ENCODE measurements around the gene SLC7A14. TPM values are rescaled to one million over a fixed set of nuclear protein-coding genes. Genes with fewer than 3 reads are reported as not detected.

The SLC7A14 gene
- total RNA-seq, 1 donor, result 6.1 TPM

- no peak overlapping the region for H3K4me3 ChIP-seq (ENCODE audit: low read depth, low read length)
- no peak for DNase-seq (ENCODE audit: low read depth)
- TF ChIP-seq CTCF (IDR thresholded peaks at IDR 0.05; ENCODE audit: insufficient read depth, low read length), result no peak
Measured at GRCh38 chr3:170508291-170508690, 77.6 kb downstream of the SLC7A14 start.

DNA sequence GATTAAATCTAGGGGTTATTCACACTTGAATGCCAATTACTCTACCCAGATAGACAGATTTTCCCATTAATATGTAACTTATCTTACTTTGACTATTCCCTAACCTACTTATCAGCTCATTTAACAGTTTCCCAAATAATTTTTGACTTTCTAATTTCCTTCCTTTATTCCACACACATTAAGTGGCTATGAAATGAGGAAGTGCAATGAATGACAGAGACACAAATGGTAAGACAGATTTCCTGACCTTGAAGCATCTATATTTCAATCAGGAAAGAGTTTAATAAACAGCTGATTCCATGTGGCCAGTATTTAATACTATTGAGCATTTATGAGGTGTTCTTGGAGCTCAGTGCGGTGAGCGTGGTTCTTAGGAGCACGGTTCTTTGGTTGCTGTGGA lies 78.8 kb downstream of the SLC7A14 start:
- H3K4me3 ChIP-seq (ENCODE audit: low read depth, low read length), result no peak overlapping the region
- no peak for DNase-seq (ENCODE audit: low read depth)
- no peak for TF ChIP-seq CTCF (IDR thresholded peaks at IDR 0.05; ENCODE audit: insufficient read depth, low read length)

- peak; percentile 73 for DNase-seq (ENCODE audit: low read depth)
- no peak overlapping the region for H3K4me3 ChIP-seq (ENCODE audit: low read depth, low read length)
- no peak for TF ChIP-seq CTCF (IDR thresholded peaks at IDR 0.05; ENCODE audit: insufficient read depth, low read length)
Measured at GRCh38 chr3:170506556-170506955, 79.3 kb downstream of the SLC7A14 start.

DNA sequence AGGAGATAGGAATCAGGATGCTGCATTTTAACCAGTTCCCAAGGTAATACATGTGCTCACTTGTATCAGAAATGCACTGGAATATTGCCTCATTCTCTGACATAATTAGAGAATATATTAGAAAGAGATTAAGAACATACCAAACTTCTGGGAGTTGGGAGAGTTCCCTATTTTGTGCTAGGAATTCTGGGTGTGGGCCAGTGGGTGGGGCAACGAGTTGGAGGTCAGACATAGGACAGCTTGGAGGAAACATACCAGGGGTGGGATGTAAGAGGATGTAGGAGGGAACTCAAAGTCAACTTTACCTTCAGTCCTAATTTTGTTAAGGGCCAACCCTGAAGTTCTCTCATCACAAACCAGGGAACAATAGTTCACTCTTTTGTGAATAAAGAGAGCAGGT lies 83.6 kb downstream of the SLC7A14 start:
- peak; percentile 92 for DNase-seq (ENCODE audit: low read depth)
- TF ChIP-seq CTCF (IDR thresholded peaks at IDR 0.05; ENCODE audit: insufficient read depth, low read length), result no peak

GRCh38 chr3:170500995-170501394 lies 84.9 kb downstream of the SLC7A14 start:
- no peak overlapping the region for H3K4me3 ChIP-seq (ENCODE audit: low read depth, low read length)
- no peak for DNase-seq (ENCODE audit: low read depth)

More for the DNA sequence above, 83.6 kb downstream of the SLC7A14 start:
- no peak overlapping the region for H3K4me3 ChIP-seq (ENCODE audit: low read depth, low read length)

GRCh38 chr3:170500462-170500861 lies 85.4 kb downstream of the SLC7A14 start:
- H3K4me3 ChIP-seq (ENCODE audit: low read depth, low read length), result no peak overlapping the region
- DNase-seq (ENCODE audit: low read depth), result no peak
- no peak for TF ChIP-seq CTCF (IDR thresholded peaks at IDR 0.05; ENCODE audit: insufficient read depth, low read length)

More at GRCh38 chr3:170500995-170501394, 84.9 kb downstream of the SLC7A14 start:
- TF ChIP-seq CTCF (IDR thresholded peaks at IDR 0.05; ENCODE audit: insufficient read depth, low read length), result no peak

DNA sequence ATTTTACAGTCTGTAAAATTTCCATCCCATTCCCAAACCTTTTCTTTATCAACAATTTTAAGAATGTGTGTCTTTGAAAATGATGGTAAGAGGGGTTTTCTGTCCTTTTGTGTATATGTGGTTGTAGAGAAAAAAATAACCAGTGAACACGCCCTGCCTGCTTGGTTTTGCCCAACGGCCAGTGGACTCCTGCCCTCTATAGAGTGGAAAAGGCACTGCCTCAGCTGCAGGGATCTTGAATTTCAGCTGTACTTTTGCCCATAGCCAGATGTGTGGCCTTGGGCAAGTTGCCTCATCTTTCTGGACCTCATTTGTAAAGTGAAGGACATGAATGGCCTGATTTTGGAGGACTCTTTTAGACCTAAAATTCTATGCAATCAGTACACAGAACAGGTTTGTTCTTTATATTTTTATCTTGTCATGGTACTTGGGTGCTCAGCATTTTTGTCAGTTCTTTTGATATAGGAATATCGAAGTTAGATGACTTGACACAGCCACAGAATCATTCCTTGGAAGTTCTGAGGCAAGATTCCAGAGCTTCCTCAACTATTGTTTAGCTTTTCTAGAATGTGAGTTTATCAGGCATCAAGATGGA lies 86.2 kb downstream of the SLC7A14 start:
- DNase-seq (ENCODE audit: low read depth), result peak; percentile 88
- peak; percentile 82 for TF ChIP-seq CTCF (IDR thresholded peaks at IDR 0.05; ENCODE audit: insufficient read depth, low read length)
- no peak overlapping the region for H3K4me3 ChIP-seq (ENCODE audit: low read depth, low read length)
